ENCODE results near the gene ACR.

Gene ACR

GRCh38 chr22:50737728-50738648 is at the start of gene ACR:
ACR (plus strand) TSS chr22:50738204; CDS start chr22:50738236, 32 bp downstream.
- in situ Hi-C loops (cut with MboI; ENCODE audit: low sequenced_read_pairs): no loop called here

GRCh38 chr22:50688448-50688847 is 49.6 kb upstream of the ACR start:
- in situ Hi-C loops (cut with MboI; ENCODE audit: low sequenced_read_pairs): no loop called here

- in situ Hi-C loops (cut with MboI; ENCODE audit: low sequenced_read_pairs): no loop called here
Observed at GRCh38 chr22:50691521-50691920, 46.5 kb upstream of the ACR start.

GRCh38 chr22:50693462-50693861 is 44.5 kb upstream of the ACR start:
- in situ Hi-C loops (cut with MboI; ENCODE audit: low sequenced_read_pairs): no loop called here

- in situ Hi-C loops (cut with MboI; ENCODE audit: low sequenced_read_pairs): no loop called here
Observed at GRCh38 chr22:50694099-50694605, 43.9 kb upstream of the ACR start.

GRCh38 chr22:50694766-50695420 is 43.1 kb upstream of the ACR start:
- in situ Hi-C loops (cut with MboI; ENCODE audit: low sequenced_read_pairs): no loop called here

GRCh38 chr22:50695421-50696250 is 42.4 kb upstream of the ACR start:
- in situ Hi-C loops (cut with MboI; ENCODE audit: low sequenced_read_pairs): no loop called here

GRCh38 chr22:50696251-50696798 is 41.7 kb upstream of the ACR start:
- in situ Hi-C loops (cut with MboI; ENCODE audit: low sequenced_read_pairs): no loop called here

GRCh38 chr22:50696799-50697561 is 41.0 kb upstream of the ACR start:
- in situ Hi-C loops (cut with MboI; ENCODE audit: low sequenced_read_pairs): no loop called here

- in situ Hi-C loops (cut with MboI; ENCODE audit: low sequenced_read_pairs): no loop called here
Observed at GRCh38 chr22:50697667-50698506, 40.1 kb upstream of the ACR start.

- in situ Hi-C loops (cut with MboI; ENCODE audit: low sequenced_read_pairs): no loop called here
Observed at GRCh38 chr22:50698546-50698945, 39.5 kb upstream of the ACR start.

GRCh38 chr22:50699001-50699755 is 38.8 kb upstream of the ACR start:
- in situ Hi-C loops (cut with MboI; ENCODE audit: low sequenced_read_pairs): no loop called here

GRCh38 chr22:50699756-50700386 is 38.1 kb upstream of the ACR start:
- in situ Hi-C loops (cut with MboI; ENCODE audit: low sequenced_read_pairs): no loop called here

- in situ Hi-C loops (cut with MboI; ENCODE audit: low sequenced_read_pairs): no loop called here
Observed at GRCh38 chr22:50700387-50701075, 37.5 kb upstream of the ACR start.

- in situ Hi-C loops (cut with MboI; ENCODE audit: low sequenced_read_pairs): no loop called here
Observed at GRCh38 chr22:50701076-50701419, 37.0 kb upstream of the ACR start.

- in situ Hi-C loops (cut with MboI; ENCODE audit: low sequenced_read_pairs): no loop called here
Observed at GRCh38 chr22:50701428-50702154, 36.4 kb upstream of the ACR start.

- in situ Hi-C loops (cut with MboI; ENCODE audit: low sequenced_read_pairs): no loop called here
Observed at GRCh38 chr22:50702261-50702671, 35.7 kb upstream of the ACR start.

All from HL-60/S4 treated with retinoic acid at 250 ng/mL for 4 days and 3 days (cell line).